NCI-H345 treated with DMSO at 0.1 percent for 48 hours (cell line): Measurements from ENCODE around the gene DIP2C.

Source experiments
- DNase-seq: peaks from one replicate; lab custom pipeline; 2025; ENCODE audit not compliant: unreplicated experiment; lab: John Stamatoyannopoulos, UW

The DIP2C gene

DNA sequence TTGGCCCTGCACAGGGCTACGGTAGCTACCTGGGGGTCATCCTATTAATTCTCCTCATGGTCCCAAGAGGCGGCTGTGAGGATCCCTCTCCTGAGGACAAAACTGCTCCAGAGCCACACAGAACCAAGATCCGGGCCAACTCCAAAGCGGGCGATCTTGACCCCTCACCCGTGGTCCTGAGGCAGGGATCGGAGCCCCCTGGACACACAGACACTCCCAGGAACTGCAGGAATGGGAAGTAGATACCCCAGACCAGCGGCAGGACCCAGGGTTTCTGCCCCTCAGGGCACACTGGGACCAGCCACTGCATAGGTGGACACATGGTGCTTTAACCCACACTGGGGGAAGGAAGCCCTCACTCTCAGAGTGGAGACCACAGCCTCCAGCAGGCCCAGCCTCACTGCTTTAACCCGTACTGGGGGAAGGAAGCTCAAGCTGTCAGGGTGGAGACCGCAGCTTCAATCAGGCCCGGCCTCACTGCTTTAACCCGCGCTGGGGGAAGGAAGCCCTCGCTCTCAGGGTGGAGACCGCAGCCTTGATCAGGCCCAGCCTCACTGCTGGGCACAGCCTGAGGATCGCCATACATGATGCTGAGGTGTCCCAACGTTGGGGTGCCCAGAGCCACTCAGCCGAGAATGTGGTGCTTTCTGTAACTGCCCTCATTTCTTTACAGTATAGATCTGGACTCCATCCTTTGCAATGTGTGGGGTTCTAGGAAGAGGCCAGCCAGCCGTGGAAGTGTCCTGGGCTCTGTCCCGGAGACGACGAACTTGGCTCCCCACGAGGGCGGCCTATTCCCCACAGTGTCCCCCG is 60.1 kb downstream of the DIP2C start:
- DNase-seq, result no peak

DNA sequence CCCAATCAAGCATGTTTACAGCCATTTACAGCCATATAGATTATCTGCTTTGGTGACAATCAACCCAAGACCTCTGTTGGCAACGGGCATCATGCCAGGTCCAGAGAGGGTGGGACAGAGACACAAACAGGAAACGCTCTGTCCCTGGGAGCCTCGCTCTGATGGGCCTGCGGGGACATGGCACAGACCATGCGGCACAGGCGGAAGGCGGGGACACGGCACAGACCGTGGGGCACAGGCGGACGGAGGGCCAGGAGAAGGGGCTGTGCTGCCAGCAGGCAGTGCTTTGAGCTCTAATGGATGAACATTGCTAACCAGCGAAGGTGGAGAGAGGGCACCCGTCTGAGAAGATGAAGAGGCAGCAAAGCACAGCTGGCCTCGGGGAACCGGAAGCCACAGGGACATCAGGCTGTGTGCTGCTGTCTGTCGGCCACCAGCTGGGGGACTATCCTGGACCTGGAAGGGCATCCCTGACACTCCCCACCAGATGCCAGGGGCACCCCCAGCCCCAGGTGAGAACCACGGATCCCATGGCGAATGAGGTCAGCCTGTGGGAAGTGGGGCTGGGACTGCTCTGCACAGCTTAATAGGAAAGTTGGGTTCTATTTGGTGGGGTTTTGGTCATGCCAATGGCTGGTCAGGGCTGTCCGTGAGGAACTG is 61.0 kb downstream of the DIP2C start:
- no peak for DNase-seq

DNA sequence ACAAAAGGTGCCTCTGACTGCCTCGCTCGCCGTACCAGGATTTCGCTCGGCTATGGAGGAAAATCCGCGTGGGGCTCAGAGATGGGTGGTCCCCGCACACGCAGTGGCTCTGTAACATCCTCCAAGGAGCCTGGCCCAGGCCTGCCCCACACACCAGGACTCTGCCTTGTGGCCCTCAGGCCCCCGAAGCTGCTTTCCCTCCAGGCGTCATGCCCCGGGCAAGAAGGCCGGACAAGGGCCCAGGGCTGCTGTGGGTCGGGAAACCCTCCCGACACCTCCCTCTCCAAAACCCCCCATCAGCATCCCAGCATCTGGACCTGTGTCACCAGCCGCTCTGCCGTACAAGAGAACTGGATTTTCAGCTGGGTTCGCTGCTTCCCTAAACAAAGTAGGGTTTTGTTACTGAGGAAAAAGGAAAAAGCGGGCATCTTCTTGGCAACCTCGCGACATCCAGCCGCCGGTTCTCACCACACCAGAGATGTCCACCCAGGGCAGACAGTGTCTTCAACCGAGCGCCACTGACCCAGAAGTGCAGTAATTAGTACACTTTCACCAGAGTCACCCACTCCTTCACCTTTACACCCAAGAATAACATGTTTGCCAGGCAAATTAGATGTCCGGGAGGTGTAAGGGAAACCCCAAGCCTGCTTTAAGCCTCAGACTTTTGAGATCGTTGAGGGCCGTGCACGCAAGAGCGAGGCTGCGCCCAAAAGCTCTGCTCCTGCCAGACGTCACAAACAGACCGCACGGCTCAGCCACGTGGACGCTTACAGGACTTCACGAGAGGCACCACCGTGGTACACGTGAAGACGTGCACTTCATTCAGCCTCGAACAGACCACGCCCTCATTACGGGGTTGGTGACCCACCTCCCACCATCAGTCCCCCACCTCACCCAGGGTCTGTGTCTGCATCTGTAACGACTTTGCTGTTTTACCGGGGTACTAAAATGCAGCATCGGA is 62.2 kb downstream of the DIP2C start:
- no peak for DNase-seq

DNA sequence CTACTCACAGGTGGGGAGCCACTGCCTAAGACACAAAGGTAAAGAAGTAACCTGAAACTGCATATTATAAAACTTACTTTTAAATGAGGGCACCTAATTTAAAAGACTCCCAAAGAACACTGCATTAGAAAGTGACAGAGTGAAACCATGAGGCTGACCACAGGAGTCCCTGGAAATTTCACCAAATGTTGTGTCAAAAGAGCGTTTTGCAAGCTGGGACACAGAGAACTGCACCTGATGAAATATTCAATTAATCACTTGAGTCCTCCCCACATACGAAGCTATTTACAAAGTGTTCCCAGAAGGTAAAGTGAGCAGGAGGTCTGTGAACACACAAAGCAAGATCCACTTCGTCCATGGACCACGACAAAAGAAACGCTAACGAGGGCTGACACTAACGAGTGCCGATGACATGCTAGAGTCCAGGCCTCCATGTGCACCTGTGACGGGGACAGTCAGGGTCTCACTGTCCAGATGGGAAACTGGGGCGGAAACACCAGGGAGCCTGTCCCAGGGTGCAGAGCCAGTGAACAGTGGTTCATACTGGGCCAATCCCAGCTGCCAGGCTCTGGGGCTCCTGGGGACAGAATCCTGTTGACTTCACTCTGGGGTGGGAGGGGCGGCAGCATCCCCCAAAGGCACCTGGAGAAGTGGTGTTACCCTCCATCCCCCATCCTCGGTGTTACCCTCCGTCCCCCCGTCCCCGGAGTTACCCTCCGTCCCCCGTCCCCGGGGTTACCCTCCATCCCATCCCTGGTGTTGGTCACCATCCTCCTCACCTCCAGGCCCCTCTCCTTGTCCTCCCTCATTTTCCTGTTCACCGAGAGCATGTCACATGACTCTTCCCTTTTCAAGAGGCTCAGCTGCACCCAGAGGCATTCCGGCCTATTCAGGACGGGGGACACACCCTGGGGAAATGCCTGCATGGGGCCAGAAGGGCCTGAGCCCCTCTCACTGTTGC is 63.4 kb downstream of the DIP2C start:
- no peak for DNase-seq

DNA sequence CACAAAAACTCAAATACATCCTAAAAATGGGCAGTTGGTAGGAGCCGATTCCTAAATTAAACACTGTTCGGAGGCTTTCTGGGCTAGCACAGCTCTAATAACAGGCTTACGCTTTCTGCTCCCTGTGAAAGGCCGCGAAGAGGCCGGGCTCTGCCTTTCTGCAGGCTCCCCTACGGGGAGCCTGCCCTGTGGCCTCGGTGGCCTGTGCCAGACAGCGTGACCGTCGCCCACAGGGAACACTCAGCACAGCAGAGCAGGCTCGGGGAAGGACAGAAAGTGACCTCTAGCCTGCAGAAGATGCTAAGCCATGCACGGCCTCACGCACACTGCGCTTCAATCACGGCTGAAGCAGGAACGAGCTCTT is 64.2 kb downstream of the DIP2C start:
- no peak for DNase-seq

DNA sequence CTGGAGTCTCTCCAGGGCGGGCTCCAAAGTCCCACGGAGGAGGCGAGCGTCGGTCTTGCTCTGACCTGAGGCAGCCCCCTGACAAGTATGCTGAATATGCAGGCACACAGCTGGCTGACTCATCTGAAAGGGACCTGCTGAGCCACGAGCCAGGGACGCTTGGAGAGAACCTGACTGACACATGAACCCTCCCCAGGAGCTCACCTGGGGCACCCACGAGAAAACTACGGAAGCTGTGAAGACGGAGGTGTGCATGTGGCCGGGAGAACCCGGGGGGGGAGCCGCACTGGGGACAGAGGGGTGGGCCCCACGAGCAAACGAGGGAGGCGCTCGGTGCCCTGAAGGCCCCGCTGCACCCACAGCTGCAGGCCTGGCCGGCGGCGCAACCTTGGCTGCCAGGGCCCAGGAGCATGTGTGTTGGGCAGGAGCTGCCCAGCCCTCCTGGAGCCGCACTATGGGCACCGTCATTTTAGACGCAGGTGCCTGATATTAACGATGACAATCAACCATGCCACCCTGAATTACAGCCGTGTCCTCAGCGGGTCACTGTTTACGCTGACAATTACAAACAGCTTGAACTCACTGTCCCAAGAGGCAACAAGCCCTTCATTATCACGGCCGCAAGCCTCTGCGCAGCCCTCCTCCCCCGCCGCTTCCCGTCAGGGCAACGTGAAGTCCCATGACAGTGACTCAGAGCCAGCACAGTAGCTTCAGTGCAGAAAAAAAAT is 64.7 kb downstream of the DIP2C start:
- DNase-seq, result peak; percentile 53

DNA sequence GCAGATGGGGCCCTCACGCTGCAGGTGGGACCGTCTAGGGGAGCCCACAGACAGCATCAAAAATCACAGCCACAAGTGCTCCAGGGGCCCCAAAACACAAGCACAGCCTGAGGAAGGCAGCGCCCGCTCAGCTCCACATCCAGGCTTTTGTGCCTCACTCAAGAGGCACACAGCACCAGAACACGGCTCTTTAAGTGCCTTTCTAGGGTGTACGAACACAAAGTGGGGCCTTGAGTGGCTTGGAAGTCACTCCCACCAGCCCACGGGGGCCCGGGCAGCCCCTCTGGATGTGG is 65.2 kb downstream of the DIP2C start:
- DNase-seq, result no peak

DNA sequence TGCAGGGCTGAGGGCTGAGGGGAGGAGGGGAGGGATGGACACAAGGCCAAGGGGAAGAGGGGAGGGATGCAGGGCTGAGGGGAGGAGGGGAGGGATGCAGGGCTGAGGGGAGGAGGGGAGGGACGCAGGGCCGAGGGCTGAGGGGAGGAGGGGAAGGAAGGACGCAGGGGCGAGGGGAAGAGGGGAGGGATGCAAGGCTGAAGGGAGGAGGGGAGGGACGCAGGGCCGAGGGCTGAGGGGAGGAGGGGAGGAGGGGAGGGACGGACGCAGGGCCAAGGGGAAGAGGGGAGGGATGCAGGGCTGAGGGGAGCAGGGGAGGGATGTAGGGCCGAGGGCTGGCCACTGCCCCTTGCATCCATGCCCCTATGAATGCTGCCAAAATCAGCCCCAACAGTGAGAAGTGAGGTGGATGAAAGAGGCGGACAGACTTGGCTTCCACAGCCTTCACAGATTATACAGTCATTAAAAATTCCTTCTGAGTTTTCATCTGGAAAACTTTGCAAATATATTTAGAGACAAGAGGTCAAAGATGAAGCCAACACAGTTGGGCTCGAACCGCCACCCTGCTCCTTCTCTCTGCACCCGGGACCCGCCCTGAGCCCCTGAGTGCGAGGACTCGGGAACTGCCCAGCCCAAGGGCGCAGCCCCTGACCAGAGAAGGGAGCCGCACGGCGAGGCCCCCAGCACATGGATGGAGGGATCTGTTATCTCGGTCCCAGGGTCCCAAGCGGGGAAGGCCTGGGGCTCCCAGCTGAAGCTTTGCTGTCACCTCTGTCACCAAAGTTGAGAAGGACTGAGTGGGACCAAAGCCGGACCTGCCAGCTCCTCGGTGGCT is 65.8 kb downstream of the DIP2C start:
- no peak for DNase-seq

DNA sequence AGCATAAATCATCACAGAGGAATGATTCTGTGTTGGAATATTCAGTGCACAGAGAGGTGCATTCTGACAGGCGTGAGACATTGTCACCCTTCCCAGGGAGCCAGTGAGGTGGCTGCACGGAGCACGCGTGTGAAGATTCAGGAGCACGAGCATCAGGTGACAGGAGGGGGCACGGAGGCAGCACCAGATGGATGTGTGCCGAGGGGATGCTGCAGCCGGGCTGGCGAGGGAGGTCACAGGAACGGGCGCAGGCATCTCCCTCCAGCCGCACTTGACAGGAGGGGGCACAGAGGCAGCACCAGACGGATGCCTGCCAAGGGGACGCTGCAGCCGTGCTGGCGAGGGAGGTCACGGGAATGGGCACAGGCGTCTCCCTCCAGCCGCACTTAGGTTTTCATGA is 66.5 kb downstream of the DIP2C start:
- no peak for DNase-seq

DNA sequence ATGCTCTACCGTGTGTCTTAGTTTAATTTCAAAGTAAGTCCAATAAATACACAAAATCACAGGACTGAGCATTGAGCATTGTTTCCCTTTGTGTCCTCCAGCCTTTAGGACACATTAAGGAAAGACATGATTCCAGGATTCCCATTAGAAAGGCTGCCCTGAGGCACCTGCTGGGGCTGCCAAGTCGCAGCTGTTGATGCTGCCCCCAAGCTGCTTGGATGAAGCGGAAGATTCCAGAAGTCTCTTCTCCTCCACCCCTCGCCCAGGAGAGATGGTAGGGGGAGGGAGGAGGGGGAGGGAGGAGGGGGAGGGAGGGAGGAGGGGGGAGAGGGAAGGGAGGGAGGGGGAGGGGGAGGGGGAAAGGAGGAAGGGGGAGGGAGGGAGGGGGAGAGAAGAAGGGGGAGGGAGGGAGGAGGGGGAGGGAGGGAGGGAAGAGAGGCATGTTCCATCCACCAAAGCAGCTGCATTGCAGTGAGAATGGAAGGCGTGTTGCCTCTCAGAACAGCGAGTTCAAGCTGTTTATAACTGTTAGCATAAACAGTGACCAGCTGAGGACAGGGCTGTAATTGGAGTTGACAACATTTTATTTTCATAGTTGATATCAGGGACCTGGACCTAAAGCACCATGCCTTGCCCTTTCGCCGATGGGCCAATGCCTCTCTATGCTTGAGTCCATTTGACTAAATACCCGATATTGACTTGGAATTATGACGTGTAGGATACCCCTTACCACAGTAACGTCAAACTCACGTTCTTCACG is 67.3 kb downstream of the DIP2C start:
- DNase-seq, result no peak

DNA sequence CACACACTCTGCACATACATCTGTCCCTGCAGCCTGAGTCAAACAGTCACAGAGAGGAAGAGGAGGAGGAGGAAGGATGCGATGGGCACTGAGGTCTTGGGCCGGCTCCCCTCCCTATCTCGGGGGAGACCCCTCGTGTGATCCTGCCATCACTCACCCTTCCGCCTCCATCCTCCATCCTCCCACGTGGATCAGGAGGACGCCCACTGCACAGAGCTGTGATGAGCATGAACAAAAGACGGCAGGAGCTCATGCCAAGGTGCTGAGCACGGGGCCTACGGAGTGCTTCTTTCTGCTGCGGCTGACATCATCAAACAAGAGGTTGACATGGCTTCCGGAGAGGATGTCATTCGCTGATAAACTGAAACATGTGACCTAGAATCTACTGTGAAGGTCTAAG is 68.0 kb downstream of the DIP2C start:
- no peak for DNase-seq

DNA sequence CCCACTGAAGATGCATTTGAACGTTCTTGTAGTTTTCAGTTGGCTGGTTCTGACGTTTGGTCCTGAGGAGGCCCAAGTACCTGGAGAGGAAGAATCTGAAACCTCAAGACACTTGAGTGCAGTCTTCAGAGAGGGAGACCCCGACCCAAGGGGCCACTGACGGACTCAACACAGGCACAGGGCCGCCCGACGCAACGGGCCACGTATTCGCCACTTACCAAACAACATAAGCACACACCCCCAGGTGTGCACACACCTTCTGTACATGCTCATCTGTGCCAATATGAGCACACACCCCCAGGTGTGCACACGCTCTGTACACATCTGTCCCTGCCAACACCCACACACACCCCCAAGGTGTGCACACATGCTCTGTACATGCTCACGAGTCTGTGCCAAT is 68.5 kb downstream of the DIP2C start:
- DNase-seq, result no peak

DNA sequence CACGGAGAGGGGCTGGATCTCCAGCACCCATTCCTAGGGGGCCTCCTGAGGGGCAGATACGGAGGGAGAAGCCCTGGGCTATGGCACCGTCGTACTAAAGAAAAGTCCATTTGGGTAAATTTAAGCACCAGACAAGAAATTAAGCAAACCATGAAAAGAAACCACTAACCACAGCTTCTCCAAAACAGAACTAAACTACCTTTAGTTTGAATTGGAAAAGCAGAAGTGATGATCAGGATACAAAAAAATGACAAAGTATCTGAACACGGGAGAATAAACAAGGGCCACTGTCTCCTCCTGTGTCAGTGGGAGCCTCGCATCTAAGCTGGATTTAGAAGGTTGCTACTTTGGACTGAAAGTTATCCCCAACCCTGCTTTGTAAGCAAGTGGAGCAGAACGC is 69.1 kb downstream of the DIP2C start:
- DNase-seq, result no peak

DNA sequence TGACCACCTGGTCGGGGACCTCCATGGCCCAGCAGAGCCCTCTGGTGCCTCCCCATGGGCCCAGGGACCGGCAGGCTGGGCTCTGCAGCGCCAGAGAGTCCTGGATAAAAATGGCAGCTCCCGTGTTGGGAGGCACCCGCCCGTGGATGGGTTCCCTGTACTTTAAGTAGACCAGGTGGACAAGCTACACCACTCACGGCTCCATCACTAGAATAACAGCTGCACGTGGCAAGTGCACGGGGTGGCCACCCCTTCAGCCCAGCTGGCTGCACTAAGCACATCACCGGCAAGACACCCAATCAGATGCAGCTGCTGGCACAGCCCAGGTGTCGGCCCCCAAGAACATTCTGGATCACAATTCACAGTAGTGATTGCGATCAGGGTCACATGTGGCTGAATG is 69.8 kb downstream of the DIP2C start:
- no peak for DNase-seq

DNA sequence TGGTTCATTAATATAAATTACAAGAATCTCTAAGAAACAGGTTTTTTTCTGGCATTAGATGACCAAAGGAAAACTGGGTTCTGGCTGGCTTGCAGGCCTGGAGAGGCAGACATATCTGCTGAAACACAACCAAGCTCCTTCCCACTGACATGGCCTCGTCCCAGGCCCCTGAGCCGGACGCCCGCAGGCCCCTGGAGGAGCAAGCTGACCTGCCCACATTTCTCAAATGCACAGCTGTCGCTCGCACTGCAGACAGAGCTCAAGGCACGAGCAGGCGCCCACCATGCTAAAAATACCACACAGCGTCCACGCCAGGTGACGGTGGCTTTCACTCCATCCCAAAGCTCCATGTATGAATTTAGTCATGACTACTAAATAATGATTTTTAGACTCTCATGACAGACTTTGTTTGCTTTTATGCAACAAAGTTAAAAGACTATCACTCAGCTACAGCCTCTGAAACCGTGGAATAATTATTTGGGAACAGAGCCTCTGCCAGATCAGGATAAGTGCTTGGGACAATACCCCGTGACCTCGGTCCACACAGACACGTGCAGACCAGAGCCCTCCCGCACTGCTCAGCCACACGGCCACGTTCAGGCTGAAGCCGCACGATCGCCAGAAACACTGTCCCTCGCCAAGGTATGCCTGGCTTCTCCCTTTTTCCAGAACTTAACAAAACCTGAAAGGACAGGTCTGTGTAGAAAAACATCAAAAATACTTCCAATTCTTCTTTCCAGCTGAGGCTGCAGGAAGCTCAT is 71.1 kb downstream of the DIP2C start:
- no peak for DNase-seq

DNA sequence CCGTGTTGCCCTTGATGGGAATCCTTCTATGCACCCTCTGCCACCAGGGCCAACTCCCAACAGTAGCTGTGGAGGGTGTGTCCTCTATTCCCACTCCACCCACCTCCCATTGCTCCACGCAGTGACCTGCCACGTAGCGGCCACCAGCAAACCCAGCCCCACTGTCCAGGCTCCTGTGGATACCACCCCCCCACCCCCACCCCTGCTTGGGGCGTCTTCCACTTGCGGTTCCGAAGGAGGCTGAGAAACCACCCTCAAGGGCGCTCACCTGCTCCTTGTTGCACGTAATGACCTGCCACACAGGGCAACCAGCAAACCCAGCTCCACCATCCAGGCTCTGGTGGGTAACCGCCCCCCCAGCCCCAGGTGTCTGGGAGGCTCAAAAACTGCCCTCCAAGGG is 72.0 kb downstream of the DIP2C start:
- no peak for DNase-seq

DNA sequence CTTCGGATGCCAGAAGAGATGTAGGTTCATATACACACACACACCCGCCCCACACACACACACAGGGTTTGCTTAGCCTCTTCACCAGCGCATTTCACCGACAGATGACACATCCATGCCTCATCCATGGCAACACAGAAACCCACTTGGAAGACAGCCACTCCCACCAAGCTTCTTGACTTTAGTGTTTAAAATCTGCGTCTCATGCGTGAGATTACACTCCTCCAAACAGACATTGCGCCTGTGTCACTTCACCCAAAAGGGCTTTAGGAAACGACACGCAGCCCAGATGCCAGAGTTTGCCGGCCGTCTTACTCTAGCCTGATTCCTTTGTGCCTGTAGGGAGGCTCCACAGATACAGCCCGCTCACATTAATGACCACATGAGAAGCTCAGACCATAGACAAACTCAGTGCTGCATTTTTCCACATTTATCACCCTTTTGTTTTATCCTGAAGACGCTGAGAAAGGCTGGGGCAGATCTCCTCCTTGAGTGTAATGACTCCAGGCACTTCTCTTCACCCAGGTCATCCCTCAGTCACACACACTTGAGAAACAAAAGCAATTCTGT is 73.8 kb downstream of the DIP2C start:
- DNase-seq, result no peak
